Stimulated activated CD8-positive, alpha-beta memory T cell treated with anti-CD3 and anti-CD28 coated beads, Interleukin-4, amount 100 ng/mL, for 1 hour (primary cell): ENCODE results near the gene PRR29.

Experiments
- DNase-seq, 2 donors: peaks; one replicate each; pipeline ENCODE4 v3.0.0-alpha.2; 2020; ENCODE audit warnings: low read depth in 2 of 2, low spot score in 1 of 2

PRR29 gene

DNA sequence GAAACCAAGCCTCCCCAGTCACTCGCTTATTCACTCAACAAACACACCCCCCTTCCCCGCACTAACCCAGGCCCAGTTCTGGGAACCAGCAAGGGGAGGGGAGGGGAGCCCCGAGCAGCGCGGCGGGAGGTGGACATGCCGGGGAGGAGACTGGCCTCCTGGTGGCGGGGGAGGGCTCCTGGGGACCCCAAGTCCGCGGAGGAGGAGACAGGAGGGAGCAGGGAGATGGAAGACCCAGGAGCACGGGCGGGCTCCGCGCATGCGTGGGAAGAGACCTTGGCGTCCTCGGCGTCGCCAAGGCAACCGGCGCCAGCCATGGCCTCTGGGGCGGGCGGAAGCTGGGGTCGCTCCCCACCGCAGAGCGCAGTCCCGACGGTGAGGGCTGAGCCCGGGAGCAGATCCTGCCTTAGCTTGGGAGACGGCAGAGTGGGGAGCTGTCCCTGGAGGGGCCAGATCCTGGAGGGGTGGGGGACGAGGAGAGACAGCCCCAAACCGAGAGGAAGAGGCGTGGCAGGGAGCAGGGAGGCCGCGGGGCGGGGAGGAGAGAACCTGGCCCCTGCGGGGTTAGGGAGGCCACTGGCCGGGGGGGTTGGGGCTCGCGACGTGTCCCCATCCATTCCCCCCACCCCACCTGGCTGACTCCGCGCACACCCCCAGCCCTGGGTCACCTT lies at the start of gene PRR29:
Gene PRR29 (plus strand): TSS at position 302 of the 671 bp plus-strand sequence. CDS start 14 bp downstream, at position 316.
- DNase-seq, result peak in 1 of 2 donors; percentile 52

DNA sequence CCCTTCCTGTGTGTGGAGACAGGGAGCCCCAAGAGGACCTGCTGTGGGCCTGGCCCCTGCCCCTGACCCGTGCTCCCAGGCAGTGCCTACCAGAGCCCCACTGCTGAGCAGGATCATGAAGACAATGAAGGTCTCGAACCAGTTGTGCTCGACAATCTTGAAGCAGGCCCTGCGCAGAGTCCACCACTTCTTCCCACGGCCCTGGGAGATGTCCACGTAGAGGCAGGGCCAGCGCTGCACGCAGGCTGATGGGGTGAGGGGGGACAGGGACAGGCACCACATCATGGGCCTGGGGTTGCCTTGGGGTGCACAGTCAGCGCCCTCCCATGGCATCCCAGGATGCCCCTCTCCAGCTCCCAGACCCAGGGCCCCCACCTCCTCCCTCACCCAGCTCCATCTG lies 49.6 kb upstream of the PRR29 start:
- DNase-seq, result no peak

DNA sequence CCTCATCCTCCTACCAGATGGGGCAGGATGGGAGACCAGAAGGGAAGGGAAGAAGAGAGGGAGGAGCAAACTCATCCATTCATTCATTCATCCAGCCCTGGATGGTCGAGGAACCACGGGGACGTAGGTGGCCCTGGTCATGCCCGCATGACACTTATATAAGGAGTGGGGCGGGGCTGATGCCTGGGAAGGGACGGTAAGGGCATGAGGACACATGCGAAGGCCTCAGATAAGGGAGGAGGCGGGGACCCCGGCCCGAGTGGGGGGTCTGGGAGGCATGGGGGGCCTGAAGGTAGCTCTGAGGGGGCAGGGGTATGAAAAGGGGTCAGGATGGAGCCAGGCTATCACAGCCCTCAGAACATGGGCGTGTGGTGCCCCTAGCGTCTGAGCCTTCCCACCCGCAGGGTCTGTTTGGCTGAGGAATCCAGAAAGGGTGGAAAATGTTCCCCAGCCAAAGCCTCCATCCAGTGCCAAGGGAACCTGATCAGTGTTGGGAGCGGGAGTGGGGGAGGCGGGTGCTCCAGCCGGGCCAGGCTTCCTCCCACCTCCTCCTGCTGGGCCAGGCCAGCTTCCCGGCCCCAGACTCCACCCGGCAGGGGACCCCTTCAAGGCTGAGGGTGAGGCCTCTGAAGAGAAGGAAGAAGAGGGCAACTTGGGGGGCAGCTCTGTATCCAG lies 48.4 kb upstream of the PRR29 start:
- DNase-seq, result no peak

DNA sequence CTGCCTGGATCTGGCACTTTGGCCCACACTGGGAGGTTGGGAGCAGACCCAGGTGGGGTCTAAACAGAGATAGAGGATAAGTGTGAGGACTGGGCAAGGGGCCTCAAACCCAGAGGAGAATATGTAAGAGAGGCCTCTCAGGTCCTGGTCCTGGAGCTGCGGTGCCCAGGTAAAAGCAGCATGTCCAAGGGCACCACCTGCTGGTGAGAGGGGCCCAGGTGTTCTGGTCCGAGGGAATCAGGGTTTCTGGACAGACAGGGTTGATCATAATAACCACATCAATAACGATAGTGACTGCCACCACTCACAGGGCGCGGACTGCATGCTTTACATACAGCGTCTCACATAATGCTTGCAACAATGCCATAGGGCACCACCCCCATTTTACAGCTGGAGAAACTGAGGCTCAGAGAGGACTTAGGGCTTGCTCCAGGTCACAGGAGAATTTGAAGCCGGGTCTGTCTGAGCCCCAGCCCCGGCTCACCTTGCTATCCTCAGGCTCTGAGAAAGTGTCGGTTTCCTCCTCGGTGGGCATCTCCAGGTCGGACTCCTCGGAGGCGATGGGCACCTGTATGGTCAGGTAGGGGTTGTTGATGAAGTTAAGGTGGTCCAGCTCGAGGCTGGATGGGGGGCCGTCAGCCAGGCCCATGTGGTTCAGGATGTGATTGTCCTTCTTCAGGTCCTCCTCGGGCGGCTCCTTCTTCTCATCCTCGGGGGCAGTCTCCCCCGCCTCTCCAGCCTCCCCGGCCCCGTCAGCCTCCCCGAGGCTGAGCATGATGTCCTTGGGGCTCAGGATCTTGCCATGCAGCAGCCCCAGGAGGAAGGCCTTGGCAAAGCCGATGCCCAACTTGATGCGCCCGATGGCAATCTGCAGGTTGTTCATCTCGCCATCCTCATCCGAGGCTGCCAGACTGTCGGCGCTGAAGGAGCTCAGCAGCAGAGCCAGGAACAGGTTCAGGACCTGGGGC lies 46.9 kb upstream of the PRR29 start:
- no peak for DNase-seq

DNA sequence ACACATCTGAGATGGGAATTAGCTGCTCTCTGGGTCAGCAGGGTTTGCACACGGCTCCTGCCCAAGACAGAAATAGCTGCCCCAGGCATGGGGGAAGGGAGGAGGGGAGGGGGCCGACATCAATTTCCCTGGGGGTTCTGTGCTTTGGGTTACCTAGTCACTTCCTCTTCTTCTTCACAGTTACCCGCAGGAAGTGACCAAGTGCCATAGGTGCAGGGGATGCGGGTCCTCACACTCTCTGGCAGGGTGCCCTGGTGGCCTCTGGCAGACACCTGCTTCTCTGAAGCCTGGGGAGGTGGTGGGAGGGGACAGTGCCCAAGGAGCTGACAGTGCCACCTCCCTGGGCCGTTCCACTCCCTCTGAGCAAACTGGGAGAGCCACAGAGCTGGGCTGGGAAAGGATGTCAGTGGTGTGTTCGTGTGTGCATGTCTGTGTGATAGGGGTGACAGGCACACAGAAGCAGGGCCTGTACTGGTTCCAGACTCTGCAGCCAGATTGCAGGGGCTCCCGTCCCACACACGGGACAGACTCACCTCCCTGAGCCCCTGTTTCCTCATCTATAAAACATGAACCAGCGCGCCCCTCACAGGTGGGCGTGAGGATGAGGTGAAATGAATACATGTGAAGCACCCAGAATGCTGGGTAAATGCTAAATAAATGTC lies 43.6 kb upstream of the PRR29 start:
- DNase-seq, result no peak

DNA sequence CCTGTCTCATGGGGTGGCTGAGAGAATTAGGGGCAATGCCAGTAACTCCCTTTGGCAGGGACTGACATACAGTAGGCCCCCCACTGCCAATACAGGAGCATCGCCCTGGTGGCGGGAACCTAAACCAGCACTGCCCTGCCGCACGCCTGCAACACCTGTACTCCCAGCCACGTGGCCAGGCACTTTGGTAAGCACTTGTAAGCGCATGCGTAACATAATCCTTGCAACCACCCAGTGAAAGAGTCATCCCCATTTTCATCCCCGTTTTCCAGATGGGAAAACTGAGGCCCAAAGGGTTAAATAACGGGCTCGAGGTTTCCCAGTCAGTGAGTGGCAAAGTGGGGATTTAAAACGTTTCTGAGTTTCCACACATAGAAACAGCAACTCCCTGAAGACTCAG lies 42.9 kb upstream of the PRR29 start:
- DNase-seq, result no peak

DNA sequence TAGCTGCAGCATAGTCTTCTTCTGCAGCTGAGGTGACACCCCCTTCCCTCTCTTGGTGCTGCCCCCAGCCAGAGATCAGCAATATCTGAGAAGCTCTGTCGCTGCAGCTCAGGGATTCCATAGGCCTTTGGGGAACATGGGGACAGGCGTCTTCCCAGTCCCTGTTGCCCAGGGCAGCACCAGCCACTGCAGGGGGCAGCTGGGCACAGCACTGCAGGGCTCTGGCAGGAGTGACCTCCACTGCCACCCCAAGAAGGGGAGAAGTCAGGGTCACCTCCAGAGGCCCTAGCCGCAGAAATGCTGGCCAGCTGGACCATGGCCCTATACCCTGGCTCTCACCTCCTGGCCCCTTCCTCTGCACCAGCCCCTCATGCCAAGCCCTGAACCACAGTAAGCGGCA lies 42.4 kb upstream of the PRR29 start:
- DNase-seq, result no peak

DNA sequence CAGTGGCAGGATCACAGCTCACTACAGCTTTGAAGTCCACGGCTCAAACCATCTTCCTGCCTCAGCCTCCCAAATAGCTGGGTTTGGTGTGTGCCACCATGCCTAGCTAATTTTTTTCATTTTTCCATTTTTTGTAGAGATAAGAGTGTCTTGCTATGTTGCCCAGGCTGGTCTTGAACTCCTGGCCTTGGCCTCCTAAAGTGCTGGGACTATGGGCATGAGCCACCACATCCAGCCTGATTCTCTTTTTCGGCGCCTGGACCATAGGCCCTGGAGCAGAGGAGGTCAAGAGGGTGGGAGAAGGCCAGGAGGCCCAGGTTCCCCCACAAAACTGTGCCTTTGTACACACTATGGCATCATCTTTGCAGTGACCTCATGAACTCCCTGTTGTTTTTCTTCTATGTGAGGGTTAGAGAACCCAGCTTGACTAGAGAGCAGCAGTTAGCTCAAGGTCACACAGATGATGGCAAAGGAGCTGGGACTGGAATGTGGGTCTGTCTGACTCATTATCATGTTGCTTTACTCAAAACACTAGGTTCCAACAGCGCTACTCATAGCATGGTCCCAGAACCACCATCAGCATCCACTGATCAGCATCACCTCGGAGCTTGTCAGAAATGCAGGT lies 41.7 kb upstream of the PRR29 start:
- no peak for DNase-seq

DNA sequence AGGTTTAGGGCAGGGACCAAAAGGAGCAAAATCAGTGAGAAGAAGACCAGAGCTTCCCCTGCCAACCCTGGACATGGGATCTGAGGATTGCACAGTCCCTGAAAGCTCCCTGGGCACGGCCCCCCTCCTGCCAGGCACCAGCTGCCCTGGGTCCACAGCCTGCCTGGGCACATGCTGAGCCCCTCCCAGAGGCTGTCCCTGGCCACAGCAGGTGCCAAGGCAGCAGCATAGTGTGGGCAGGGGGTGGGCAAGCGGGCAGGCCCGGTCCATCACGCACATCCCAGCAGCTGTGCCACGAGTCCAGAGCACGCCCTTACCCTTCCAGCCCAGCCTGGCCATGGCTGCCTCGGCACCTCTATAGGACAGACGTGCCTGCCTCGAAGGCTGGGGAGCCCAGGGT lies 38.1 kb upstream of the PRR29 start:
- DNase-seq, result no peak

DNA sequence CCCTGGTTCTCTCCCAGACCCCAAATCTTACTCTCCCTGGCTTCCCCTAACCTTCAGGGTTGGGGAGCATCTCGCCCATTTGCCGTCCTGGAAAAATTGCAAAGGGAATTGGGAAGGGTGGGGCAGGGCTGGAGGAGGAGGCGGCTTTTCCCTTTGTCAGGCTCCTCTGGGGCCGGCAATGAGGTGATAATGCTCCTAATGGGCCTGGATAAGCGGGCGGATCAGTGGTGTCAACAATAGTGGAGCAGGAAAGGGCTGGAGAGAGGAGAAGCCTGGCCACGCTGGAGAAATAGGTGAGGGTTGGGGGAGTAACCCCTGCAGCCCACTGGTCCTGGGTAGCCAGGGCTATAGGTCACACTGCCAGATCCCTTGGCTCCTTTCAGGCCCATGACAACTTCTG lies 37.7 kb upstream of the PRR29 start:
- DNase-seq, result no peak

DNA sequence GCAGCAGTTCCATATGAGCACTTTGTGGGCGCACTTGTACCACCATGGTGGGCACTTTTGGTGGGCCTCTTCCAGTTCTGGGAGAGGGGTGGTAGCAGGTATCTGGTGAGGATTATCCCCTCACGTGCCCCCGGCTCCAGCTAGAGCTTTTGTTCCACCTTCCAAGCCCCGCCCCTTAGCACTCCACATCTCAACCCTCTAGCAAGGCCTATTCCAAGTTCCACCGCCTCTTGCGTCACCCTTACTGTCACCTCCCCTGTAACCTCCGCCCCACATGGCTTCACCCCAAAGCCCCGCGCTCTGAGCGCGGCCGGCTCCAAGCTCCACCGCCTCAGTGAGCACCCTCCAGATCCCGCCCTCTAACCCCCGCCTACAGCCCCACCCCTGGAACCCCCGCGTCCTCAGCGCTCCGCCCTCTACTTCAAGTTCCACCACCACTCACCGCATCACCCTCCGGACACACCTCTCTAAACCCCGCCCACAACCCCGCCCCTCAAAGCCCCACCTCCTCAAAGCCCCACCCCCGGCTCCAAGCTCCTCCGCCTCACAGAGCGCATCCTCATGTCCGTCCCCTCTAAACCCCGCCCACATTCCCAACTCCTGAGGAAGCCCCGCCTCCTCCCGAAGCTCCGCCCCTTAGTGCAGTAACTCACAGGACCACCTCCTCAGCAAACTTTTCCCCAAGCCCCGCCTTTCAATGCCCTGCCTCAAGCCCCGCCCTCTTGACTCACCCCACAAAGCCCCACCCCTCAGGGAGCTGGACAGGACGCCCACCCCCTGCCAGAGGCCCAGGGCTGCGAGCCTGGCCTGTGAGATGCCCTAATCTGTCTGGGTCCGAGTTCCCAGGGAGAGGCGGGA lies 36.6 kb upstream of the PRR29 start:
- no peak for DNase-seq

DNA sequence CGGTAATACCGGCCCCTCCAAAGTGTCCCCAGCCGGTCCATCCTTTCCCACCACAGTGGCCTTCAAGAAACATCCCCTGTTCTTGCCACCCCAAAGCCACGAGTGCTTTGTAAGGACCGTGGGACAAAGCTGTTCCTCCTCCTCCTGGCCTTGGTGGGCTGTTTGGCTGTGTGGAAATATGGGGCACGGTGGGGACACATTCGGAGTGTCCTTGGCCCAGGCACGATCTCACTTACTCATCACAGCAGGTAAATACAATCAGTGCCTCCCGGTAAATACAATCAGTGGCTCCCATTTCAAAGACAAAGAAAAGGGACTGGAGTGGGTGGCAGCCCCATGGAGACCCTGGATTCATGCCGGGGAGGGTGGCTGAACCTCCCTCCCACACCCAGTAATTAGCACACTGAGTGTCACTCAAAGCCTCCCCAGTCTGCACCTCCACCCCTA lies 35.8 kb upstream of the PRR29 start:
- no peak for DNase-seq

DNA sequence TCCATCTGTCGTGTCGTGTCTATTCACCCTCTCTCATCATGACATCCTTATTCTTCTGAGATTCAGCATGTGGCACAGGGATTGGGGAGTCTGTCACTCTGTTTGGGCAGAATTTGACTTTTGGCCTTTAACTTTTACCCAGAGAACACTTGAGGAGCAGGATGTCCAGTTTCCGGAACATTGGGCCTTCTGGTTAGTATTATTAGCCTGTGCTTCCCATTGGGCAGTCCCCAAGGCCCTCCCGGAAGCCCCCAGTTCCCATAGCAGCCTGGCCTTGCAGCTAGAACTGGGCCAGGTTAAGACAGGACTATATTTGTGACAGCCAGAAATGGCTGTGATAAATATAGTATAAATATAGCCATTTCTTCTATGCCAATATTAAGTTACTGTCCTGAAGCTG lies 35.0 kb upstream of the PRR29 start:
- no peak for DNase-seq

DNA sequence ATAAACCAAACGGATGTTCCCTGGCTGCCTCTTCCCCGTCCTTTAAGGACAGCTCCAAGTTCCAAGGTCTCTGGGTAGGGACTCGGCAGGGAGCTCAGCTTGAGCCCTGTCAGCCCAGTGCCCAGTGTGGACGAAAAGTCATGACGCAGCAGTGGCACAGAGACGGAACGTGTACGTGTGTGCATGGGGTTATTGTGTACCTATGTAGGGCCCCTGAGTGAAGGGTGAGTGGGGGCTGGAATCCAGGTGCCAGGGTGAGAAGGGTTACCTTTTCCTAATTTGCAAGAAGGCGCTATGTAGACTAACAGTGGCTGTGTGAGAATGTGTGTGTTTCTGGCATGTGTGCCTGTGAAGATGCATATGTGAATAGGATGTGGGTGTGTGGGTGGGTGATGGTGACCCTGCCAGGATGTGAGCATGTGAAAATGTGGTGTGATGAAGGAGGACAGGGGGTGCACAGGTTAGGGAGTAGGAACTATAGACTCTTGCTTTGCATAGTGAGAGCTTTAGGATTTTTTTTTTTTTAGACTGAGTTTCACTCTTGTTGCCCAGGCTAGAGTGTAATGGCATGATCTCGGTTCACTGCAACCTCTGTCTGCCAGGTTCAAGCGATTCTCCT lies 31.4 kb upstream of the PRR29 start:
- DNase-seq, result no peak

DNA sequence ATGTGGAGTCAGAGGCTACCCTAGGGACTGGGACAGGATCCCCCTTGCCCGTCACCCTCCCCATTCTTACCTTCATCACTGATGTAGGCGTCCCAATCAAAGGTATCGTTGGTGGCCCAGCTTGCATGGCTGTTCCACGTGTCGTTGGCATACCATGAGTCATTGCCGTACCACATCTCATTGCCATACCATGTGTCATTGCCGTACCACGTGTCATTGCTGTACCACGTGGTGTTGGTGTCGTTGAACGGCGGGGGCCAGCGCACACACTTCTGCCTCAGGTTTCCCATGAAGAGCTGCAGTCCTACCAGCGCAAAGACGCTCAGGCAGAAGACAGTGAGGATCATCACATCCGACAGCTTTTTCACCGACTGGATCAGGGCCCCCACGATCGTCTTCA lies 30.2 kb upstream of the PRR29 start:
- DNase-seq, result no peak

DNA sequence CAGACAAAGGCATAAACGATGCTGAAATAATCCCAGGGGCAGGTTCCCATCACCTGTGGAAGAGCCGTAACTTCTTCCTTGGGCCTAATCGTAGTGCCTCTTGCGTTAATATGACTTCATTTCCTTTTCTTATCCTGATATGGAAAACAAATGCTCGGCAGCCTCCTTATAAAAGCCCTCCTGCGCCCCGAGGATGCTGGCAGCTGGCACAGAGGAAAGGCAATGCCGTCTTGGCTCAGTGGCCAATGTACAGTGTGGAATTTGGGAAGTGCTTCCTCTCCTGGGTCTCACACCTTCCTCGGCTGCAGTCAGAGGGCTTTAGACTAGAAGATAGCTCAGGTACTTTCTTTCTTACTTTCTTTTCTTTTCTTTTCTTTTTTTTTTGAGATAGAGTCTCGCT lies 28.9 kb upstream of the PRR29 start:
- DNase-seq, result no peak

DNA sequence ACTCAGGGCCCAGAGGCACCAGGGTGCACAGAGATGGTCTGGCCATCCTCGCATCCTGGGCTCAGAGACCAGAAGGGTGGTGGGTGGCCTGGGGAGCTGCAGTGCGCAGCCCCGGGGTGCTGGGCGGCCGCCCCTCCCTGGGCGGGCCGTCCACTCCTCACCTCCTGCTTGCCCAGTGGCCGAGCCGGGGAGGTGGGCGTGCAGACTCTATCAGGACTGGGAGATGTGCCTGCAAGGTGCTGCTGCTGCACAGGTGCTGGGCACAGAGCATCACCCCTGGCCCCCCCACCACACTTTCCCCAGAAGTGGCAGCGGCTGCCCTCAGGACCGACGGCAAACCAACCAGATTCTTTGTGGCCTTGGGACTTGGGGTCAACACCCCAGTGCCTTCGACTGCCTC lies 25.4 kb upstream of the PRR29 start, which contains the start of gene SCN4A:
Gene SCN4A (minus strand): TSS at position 123 of the 400 bp plus-strand sequence. CDS start 77 bp downstream, at position 46.
- DNase-seq, result no peak

DNA sequence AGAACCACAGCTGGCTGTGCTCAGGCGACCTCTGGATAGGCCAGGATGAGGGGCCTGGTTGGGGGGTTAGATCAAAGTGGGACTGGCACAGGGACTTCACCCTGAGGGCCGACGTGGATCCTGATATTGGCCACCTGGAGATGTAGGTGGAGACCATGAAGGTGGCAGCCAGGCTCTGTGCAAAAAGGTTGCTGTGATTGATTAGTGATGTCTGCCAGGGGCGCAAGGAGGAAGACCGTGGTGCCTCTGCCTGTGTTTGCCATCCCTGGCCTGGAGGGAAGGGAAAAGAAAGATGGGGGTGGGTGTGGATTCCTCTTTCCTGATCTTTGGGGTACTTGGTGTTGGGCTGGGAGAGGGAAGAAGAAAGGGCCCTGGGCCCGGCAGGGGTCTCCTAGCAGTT lies 24.9 kb upstream of the PRR29 start:
- no peak for DNase-seq

DNA sequence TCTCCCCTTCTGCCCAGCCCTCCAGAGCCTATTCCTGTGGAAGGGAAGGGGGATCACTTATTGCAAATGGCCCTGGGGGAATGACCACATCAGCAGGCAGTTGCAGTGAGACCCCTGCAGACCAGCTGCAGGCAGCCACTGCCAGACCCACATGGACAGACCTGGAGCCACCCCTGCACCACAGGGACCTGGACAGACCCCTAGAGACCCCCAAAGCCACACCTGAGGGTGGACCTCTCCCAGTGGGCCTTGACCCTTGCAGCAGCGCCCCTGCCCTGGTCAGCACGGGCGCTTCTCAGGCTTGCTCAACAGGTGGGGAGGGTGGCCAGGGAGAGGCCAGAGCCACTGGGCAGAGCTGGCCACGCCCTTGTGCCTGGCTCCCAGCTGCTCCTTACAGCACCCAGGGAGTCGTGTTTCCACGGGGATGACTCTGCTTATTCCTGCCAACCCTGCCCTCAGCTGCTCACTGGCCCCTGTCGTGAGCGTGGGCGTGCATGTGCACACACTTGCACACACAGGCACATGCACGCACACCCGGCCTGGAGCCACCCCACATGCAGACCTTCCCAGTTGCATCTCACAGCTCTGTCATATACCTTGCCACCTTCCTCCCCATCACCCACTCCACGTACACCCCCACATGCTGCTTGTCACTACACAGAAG lies 24.1 kb upstream of the PRR29 start:
- DNase-seq, result no peak
